ENCODE results near the gene OR52B4. TPM values are rescaled to one million over a fixed set of nuclear protein-coding genes. Genes with fewer than 3 reads are reported as not detected.

The OR52B4 gene
- total and polyA plus RNA-seq, 2 of the 8 experiments (the other 6 are each of a cell fraction or from before 2014, with no cell fraction given), result not detected

GRCh38 chr11:4393209-4393857 is 25.1 kb upstream of the OR52B4 start, which contains the start of gene TRIM21:
TRIM21 (minus strand) TSS chr11:4393702; CDS start chr11:4390409, 3,293 bp downstream.
- no peaks in the 10 kb centered on the region for H3K27me3 ChIP-seq (replicated peaks in 1 of 4; ENCODE audit: control insufficient read depth in 3 of 4, extremely low read depth in 1 of 4, insufficient read depth in 3 of 4, low read length in 3 of 4)
- no peak within 1 kb of the TSS for H4K91ac ChIP-seq (replicated peaks; ENCODE audit: insufficient read length, low read length)
- H3K23me2 ChIP-seq (ENCODE audit: low read depth, low read length), result peaks cover 4% of the 10 kb centered on the region; the same call in 1 of the 2 replicates
- H3K36me3 ChIP-seq (ENCODE audit: control insufficient read depth in 2 of 4, insufficient read depth in 4 of 4, low read length in 3 of 4), result peaks cover 3 to 12% (median 9%) of the 10 kb centered on the region in 4 experiments; a peak in 4 of 8 replicates
- no peak within 1 kb of the TSS for H3K56ac ChIP-seq (replicated peaks; ENCODE audit: insufficient read length, low read depth, low read length)
- no peak within 1 kb of the TSS for H2BK15ac ChIP-seq (ENCODE audit: low read length)
- DNase-seq (ENCODE audit: low read depth in 1 of 2, low spot score in 2 of 2) (peak; percentile 41 to 84), FAIRE-seq (peak; percentile 81)
- H4K5ac ChIP-seq (ENCODE audit: insufficient read length, low read depth, low read length), result no peak within 1 kb of the TSS
- no peak within 1 kb of the TSS for H3K27ac ChIP-seq (ENCODE audit: low read depth, low read length)
- no peak within 1 kb of the TSS for H2AK5ac ChIP-seq (ENCODE audit: low read depth, low read length)
- no peak within 1 kb of the TSS for H2BK120ac ChIP-seq (replicated peaks; ENCODE audit: low read depth, low read length)
- H4K8ac ChIP-seq (ENCODE audit: extremely low read depth, insufficient read depth, low read length), result 0 out of 2 replicates have a peak within 1 kb of the TSS, but pooled peaks have one; percentile 9
- CTCF ChIA-PET (ENCODE audit: partially characterized antibody), result interaction anchor here (0.6 to 2.0 kb wide), 5 partner anchors 73 to 206 kb away, joined by 3 to 7 read pairs (median 3); no protein-coding TSS in a partner anchor
- H2AFZ ChIP-seq (ENCODE audit: low read length), result peak within 1 kb of the TSS; percentile 95; the same call in 1 of the 2 replicates
- H3K9ac ChIP-seq (replicated peaks in 1 of 4; ENCODE audit: extremely low read depth in 1 of 4, low read depth in 3 of 4, low read length in 3 of 4), result peak within 1 kb of the TSS in 2 of 4 experiments; percentile 42 to 86; a peak in 3 of 7 replicates
- no peak within 1 kb of the TSS for H3K4ac ChIP-seq (replicated peaks; ENCODE audit: insufficient read length, low read depth, low read length)
- POLR2A ChIA-PET (ENCODE audit: partially characterized antibody), result no interaction called here
- H3K79me2 ChIP-seq (ENCODE audit: control insufficient read depth in 1 of 2, insufficient read depth in 2 of 2, low read length in 2 of 2), result no peaks in the 10 kb centered on the region; a peak in 1 of 4 replicates
- WGBS, 2 experiments (ENCODE audit: extremely low coverage in 1 of 2, insufficient coverage in 1 of 2, insufficient read length in 1 of 2, insufficient replicate concordance in 2 of 2, low coverage in 1 of 2, low lambda C conversion rate in 2 of 2, missing lambda C conversion rate in 1 of 2), result 17% methylated on average over 11 of the region's 13 CpGs; no CpG with 5 or more reads in 1 of the 2 experiments
- no peak within 1 kb of the TSS for H2BK12ac ChIP-seq (ENCODE audit: low read depth, low read length)
- H2BK5ac ChIP-seq (ENCODE audit: low read depth, low read length), result peak within 1 kb of the TSS; percentile 83; the same call in 1 of the 2 replicates
- H3K14ac ChIP-seq (ENCODE audit: insufficient read length), result no peak within 1 kb of the TSS
- peaks cover 0 to 1% of the 10 kb centered on the region in 2 experiments for H4K20me1 ChIP-seq (replicated peaks in 1 of 2; ENCODE audit: control insufficient read depth in 1 of 2, insufficient read depth in 2 of 2, low read length in 2 of 2)
- peaks cover 0 to 3% (median 0%) of the 10 kb centered on the region in 4 experiments; a peak in 1 of 7 replicates for H3K4me1 ChIP-seq (replicated peaks in 1 of 4; ENCODE audit: control insufficient read depth in 3 of 4, insufficient read depth in 4 of 4, low read length in 3 of 4)
- peak within 1 kb of the TSS; percentile 97 for H3K18ac ChIP-seq (ENCODE audit: extremely low read depth, low read length)
- H3K9me3 ChIP-seq (ENCODE audit: insufficient read depth in 2 of 2, low read depth in 1 of 2, low read length in 1 of 2), result no peaks in the 10 kb centered on the region
- peak within 1 kb of the TSS; percentile 68 to 83 (median 71) for H3K4me3 ChIP-seq (ENCODE audit: extremely low read depth in 1 of 4, insufficient read depth in 2 of 4, low read depth in 3 of 4, low read length in 4 of 4)
- H3K23ac ChIP-seq (ENCODE audit: insufficient read length), result no peak within 1 kb of the TSS
- peak within 1 kb of the TSS; percentile 68 to 69 for H3K4me2 ChIP-seq (ENCODE audit: insufficient read depth in 1 of 2, low read depth in 2 of 2, low read length in 2 of 2)
- no peaks in the 10 kb centered on the region for H3K79me1 ChIP-seq (ENCODE audit: low read depth, low read length)
- H2BK20ac ChIP-seq (ENCODE audit: low read length), result no peak within 1 kb of the TSS
- TF ChIP-seq NANOG (IDR thresholded peaks at IDR 0.05; ENCODE audit: insufficient read depth, low read depth, low read length, poor library complexity, severe bottlenecking) (no peak), BRCA1 (IDR thresholded peaks at IDR 0.05; ENCODE audit: low read depth, low read length) (no peak), RBBP5 (IDR thresholded peaks at IDR 0.05; ENCODE audit: borderline replicate concordance, low read depth, low read length) (no peak), TAF1 (IDR thresholded peaks at IDR 0.05; ENCODE audit: low read depth, low read length) (peak; percentile 64), RAD21 (IDR thresholded peaks at IDR 0.05 in 1 of 2, conservative IDR thresholded peaks at IDR 0.05 in 1 of 2; ENCODE audit: low read depth in 2 of 2, low read length in 2 of 2) (no peak; a peak in 1 of 4 replicates), KDM1A (IDR thresholded peaks at IDR 0.05; ENCODE audit: borderline replicate concordance, low read length) (no peak), POLR2A (IDR thresholded peaks at IDR 0.05; ENCODE audit: control extremely low read depth in 1 of 2, low read depth in 2 of 2, low read length in 2 of 2) (peak in 1 of 2 experiments; percentile 28; a peak in 1 of 3 replicates), CTCF (IDR thresholded peaks at IDR 0.05; ENCODE audit: control extremely low read depth in 1 of 3, insufficient read depth in 1 of 3, low read depth in 1 of 3, low read length in 3 of 3) (no peak), BCL11A (IDR thresholded peaks at IDR 0.05; ENCODE audit: low read depth in 2 of 2, low read length in 2 of 2) (no peak)

All from H1 (cell line).